ENCODE results near the gene FAM216A.

FAM216A gene

DNA sequence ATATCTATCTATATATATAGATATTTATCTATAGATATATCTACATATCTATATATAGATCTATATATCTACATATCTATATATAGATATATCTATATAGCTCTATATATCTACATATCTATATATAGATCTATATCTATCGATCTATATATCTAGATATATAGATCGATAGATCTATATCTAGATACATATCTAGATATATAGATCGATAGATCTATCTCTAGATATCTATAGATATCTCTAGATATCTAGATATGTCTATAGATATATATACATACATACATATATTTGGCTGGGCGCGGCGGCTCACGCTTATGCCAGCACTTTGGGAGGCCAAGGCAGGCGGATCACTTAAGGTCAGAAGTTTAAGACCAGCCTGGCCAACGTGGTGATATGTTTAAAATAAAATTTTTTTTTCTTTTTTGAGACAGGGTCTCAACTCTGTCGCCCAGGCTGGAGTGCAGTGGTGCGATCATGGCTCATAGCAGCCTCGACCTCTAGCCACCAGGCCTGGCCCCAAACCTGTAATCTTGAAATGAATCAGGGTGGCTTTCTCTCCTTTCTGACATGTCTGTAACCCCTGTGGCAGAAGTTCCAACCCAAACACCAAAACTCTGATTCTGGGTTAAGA is 36.6 kb upstream of the FAM216A start:
- Histone ChIP-seq H3K27me3 (ENCODE audit: insufficient read depth, low read length, poor library complexity, severe bottlenecking) (no peaks in the 10 kb centered on the region), H3K9me3 (ENCODE audit: insufficient read depth, low read depth, low read length) (no peaks in the 10 kb centered on the region), H2AFZ (ENCODE audit: low read length) (no peak overlapping the region), H3K9me2 (replicated peaks; ENCODE audit: low read depth, low read length) (no peaks in the 10 kb centered on the region), H3K9ac (ENCODE audit: low read depth, low read length, poor library complexity, severe bottlenecking) (peak overlapping the region; percentile 73), H3K79me2 (ENCODE audit: insufficient read depth, low read length) (no peaks in the 10 kb centered on the region), H3K36me3 (ENCODE audit: insufficient read depth, low read length) (peaks cover 16% of the 10 kb centered on the region; the same call in 1 of the 2 replicates), H3K4me3 (ENCODE audit: low read length, poor library complexity, severe bottlenecking) (peak overlapping the region; percentile 76), H3F3A (ENCODE audit: low read depth) (peaks cover 4% of the 10 kb centered on the region; the same call in 1 of the 2 replicates), H3K4me2 (ENCODE audit: low read depth, low read length, poor library complexity, severe bottlenecking) (peak overlapping the region; percentile 51), H4K20me1 (ENCODE audit: insufficient read depth, low read length, poor library complexity, severe bottlenecking) (no peaks in the 10 kb centered on the region), H3K4me1 (ENCODE audit: insufficient read depth, low read length, poor library complexity, severe bottlenecking) (no peaks in the 10 kb centered on the region)
- TF ChIP-seq EZH2phosphoT487 (IDR thresholded peaks at IDR 0.05; ENCODE audit: borderline replicate concordance): no peak
- TF ChIP-seq, protein P1, sequence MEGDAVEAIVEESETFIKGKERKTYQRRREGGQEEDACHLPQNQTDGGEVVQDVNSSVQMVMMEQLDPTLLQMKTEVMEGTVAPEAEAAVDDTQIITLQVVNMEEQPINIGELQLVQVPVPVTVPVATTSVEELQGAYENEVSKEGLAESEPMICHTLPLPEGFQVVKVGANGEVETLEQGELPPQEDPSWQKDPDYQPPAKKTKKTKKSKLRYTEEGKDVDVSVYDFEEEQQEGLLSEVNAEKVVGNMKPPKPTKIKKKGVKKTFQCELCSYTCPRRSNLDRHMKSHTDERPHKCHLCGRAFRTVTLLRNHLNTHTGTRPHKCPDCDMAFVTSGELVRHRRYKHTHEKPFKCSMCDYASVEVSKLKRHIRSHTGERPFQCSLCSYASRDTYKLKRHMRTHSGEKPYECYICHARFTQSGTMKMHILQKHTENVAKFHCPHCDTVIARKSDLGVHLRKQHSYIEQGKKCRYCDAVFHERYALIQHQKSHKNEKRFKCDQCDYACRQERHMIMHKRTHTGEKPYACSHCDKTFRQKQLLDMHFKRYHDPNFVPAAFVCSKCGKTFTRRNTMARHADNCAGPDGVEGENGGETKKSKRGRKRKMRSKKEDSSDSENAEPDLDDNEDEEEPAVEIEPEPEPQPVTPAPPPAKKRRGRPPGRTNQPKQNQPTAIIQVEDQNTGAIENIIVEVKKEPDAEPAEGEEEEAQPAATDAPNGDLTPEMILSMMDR (conservative IDR thresholded peaks at IDR 0.05; ENCODE audit: low read length): no peak

DNA sequence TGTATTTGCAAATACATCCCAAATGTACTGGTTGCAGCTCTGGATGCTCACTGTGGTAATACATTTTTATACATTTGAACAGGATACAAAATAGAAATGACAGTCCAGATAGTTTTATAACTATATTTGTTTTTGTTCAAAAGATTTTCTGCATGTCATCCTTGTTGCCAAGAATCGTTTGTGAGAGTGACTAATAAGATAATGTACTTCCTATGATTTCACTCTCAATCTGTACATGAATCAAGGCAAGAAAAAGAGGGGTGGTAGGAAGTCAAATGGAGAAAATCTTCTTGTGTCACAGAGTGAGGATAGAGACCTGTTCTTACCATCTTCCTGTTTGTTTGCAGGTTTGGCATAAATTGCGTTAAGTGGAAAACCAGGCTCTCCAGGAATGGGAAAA is 32.4 kb upstream of the FAM216A start:
- no peak overlapping the region for H3K4me3 ChIP-seq (ENCODE audit: low read length, poor library complexity, severe bottlenecking)
- no peak overlapping the region for H3K4me2 ChIP-seq (ENCODE audit: low read depth, low read length, poor library complexity, severe bottlenecking)
- H3K79me2 ChIP-seq (ENCODE audit: insufficient read depth, low read length): no peaks in the 10 kb centered on the region
- no peaks in the 10 kb centered on the region for H3K27me3 ChIP-seq (ENCODE audit: insufficient read depth, low read length, poor library complexity, severe bottlenecking)
- H3K36me3 ChIP-seq (ENCODE audit: insufficient read depth, low read length): peaks cover 42% of the 10 kb centered on the region; the same call in 1 of the 2 replicates
- no peaks in the 10 kb centered on the region for H4K20me1 ChIP-seq (ENCODE audit: insufficient read depth, low read length, poor library complexity, severe bottlenecking)
- H3K9me2 ChIP-seq (replicated peaks; ENCODE audit: low read depth, low read length): no peaks in the 10 kb centered on the region
- H3K9ac ChIP-seq (ENCODE audit: low read depth, low read length, poor library complexity, severe bottlenecking): no peak overlapping the region
- H3K4me1 ChIP-seq (ENCODE audit: insufficient read depth, low read length, poor library complexity, severe bottlenecking): no peaks in the 10 kb centered on the region
- H3K9me3 ChIP-seq (ENCODE audit: insufficient read depth, low read depth, low read length): no peaks in the 10 kb centered on the region
- H3F3A ChIP-seq (ENCODE audit: low read depth): peaks cover 4% of the 10 kb centered on the region; the same call in 1 of the 2 replicates
- no peak overlapping the region for H2AFZ ChIP-seq (ENCODE audit: low read length)
- no peak for TF ChIP-seq EZH2phosphoT487 (IDR thresholded peaks at IDR 0.05; ENCODE audit: borderline replicate concordance)
- TF ChIP-seq, protein P1 (conservative IDR thresholded peaks at IDR 0.05; ENCODE audit: low read length): no peak

DNA sequence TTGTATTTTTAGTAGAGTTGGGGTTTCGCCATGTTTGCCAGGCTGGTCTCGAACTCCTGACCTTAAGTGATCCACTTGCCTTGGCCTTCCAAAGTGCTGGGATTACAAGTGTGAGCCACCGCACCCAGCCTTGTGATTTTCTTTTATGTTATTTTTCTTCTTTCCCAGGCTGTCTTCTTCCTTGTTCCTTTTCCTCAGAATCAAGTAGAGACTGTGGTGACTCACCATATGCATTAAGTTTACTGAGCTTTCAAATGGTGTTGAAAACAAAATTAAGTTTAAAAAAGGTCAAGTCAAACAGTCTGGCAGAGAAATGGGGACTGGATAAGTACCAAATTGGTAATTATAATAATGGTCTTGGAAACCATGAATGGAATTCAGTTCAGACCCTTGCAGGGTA is 24.2 kb upstream of the FAM216A start:
- Histone ChIP-seq H3F3A (ENCODE audit: low read depth) (no peaks in the 10 kb centered on the region; the same call in 1 of the 2 replicates), H3K4me3 (ENCODE audit: low read length, poor library complexity, severe bottlenecking) (no peak overlapping the region), H3K9me3 (ENCODE audit: insufficient read depth, low read depth, low read length) (no peaks in the 10 kb centered on the region), H3K27me3 (ENCODE audit: insufficient read depth, low read length, poor library complexity, severe bottlenecking) (no peaks in the 10 kb centered on the region), H4K20me1 (ENCODE audit: insufficient read depth, low read length, poor library complexity, severe bottlenecking) (peaks cover 30% of the 10 kb centered on the region), H3K79me2 (ENCODE audit: insufficient read depth, low read length) (peaks cover 46% of the 10 kb centered on the region), H3K4me2 (ENCODE audit: low read depth, low read length, poor library complexity, severe bottlenecking) (no peak overlapping the region), H2AFZ (ENCODE audit: low read length) (no peak overlapping the region), H3K36me3 (ENCODE audit: insufficient read depth, low read length) (peaks cover 33% of the 10 kb centered on the region), H3K4me1 (ENCODE audit: insufficient read depth, low read length, poor library complexity, severe bottlenecking) (peaks cover 14% of the 10 kb centered on the region), H3K9ac (ENCODE audit: low read depth, low read length, poor library complexity, severe bottlenecking) (no peak overlapping the region), H3K9me2 (replicated peaks; ENCODE audit: low read depth, low read length) (no peaks in the 10 kb centered on the region)
- TF ChIP-seq, protein P1 (conservative IDR thresholded peaks at IDR 0.05; ENCODE audit: low read length): no peak
- no peak for TF ChIP-seq EZH2phosphoT487 (IDR thresholded peaks at IDR 0.05; ENCODE audit: borderline replicate concordance)
